ENCODE results near the gene KCNQ1. TPM values are rescaled to one million over a fixed set of nuclear protein-coding genes. Genes with fewer than 3 reads are reported as not detected.

KCNQ1 gene
- total RNA-seq, 3 donors from 2014 or later, result 15.5 to 44.7 (median 37.4) TPM

GRCh38 chr11:2402106-2402505 lies 42.7 kb upstream of the KCNQ1 start:
- intact Hi-C loops (cut with DNase I, micrococcal nuclease), result no loop called here
- Histone ChIP-seq H3K4me3 (no peak overlapping the region), H3K9me3 (no peaks in the 10 kb centered on the region), H3K36me3 (ENCODE audit: low read depth) (peaks cover 6% of the 10 kb centered on the region), H3K4me1 (ENCODE audit: low read depth) (peaks cover 23% of the 10 kb centered on the region)
- no peak for DNase-seq
- no peak for ATAC-seq
- TF ChIP-seq CTCF (IDR thresholded peaks at IDR 0.05), result no peak

- ATAC-seq (no peak), DNase-seq (no peak)
- Histone ChIP-seq H3K4me3 (no peak overlapping the region), H3K4me1 (ENCODE audit: low read depth) (peaks cover 23% of the 10 kb centered on the region), H3K9me3 (no peaks in the 10 kb centered on the region), H3K36me3 (ENCODE audit: low read depth) (peaks cover 6% of the 10 kb centered on the region)
- TF ChIP-seq CTCF (IDR thresholded peaks at IDR 0.05), result no peak
- intact Hi-C loops (cut with DNase I, micrococcal nuclease), result no loop called here
These were observed 41.7 kb upstream of the KCNQ1 start for GRCh38 chr11:2402890-2403645.

- ATAC-seq, result no peak
- Histone ChIP-seq H3K9me3 (no peaks in the 10 kb centered on the region), H3K36me3 (ENCODE audit: low read depth) (peaks cover 6% of the 10 kb centered on the region), H3K4me3 (no peak overlapping the region), H3K4me1 (ENCODE audit: low read depth) (peaks cover 13% of the 10 kb centered on the region)
- no peak for TF ChIP-seq CTCF (IDR thresholded peaks at IDR 0.05)
- no peak for DNase-seq
- intact Hi-C loops (cut with DNase I, micrococcal nuclease), result no loop called here
These were observed 40.0 kb upstream of the KCNQ1 start for GRCh38 chr11:2404735-2405196.

DNA sequence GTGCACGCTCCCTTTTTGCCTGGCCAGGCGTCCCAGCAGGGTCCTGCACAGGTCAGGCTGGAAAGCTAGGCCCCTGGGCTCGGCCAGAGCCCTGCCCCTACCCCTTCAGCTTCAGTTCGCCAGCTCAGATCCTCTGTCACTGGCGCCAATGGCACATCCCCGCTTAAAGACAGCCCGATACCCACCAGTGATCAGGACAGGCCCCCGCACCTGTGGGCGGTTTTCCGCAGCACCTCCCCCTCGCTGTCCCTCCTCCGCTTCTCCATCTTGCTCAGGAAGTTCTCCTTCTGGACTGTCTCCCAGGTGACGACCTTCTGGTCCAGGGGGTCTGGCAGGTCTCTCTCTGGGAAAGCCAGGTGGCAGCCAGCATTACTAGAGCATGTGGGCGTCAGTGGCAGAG lies 38.4 kb upstream of the KCNQ1 start:
- H3K4me3 ChIP-seq, result no peak overlapping the region
- H3K9me3 ChIP-seq, result no peaks in the 10 kb centered on the region
- no peak for TF ChIP-seq CTCF (IDR thresholded peaks at IDR 0.05)
- no peak for ATAC-seq
- intact Hi-C loops (cut with DNase I, micrococcal nuclease), result no loop called here
- DNase-seq, result no peak
- H3K4me1 ChIP-seq (ENCODE audit: low read depth), result peaks cover 9% of the 10 kb centered on the region
- H3K36me3 ChIP-seq (ENCODE audit: low read depth), result no peaks in the 10 kb centered on the region

- H3K36me3 ChIP-seq (ENCODE audit: low read depth), result no peaks in the 10 kb centered on the region
- peaks cover 4% of the 10 kb centered on the region for H3K4me1 ChIP-seq (ENCODE audit: low read depth)
- no peaks in the 10 kb centered on the region for H3K9me3 ChIP-seq
- ATAC-seq (peak; percentile 46), DNase-seq (peak in 1 of 3 donors; percentile 56)
- H3K4me3 ChIP-seq, result no peak overlapping the region
- no peak for TF ChIP-seq CTCF (IDR thresholded peaks at IDR 0.05)
- intact Hi-C loops (cut with DNase I, micrococcal nuclease), result no loop called here
These were observed 37.9 kb upstream of the KCNQ1 start for GRCh38 chr11:2406878-2407410.
